ENCODE data around the gene LIPH. TPM values are rescaled to one million over a fixed set of nuclear protein-coding genes. Genes with fewer than 3 reads are reported as not detected.

Gene LIPH
- total RNA-seq, result not detected in 2 replicates

- Histone ChIP-seq H3K4me1 (ENCODE audit: insufficient read depth, low read length) (peaks cover 21% of the 10 kb centered on the region), H3K27me3 (ENCODE audit: insufficient read depth, low read length) (no peaks in the 10 kb centered on the region), H3K4me3 (ENCODE audit: insufficient read depth, low read length) (peak within 1 kb of the TSS; percentile 50), H4K20me1 (ENCODE audit: insufficient read depth, low read length) (no peaks in the 10 kb centered on the region), H2AFZ (ENCODE audit: low read length) (no peak within 1 kb of the TSS), H3K79me2 (ENCODE audit: insufficient read depth, low read length) (no peaks in the 10 kb centered on the region), H3K4me2 (ENCODE audit: insufficient read depth, low read length) (peak within 1 kb of the TSS; percentile 67), H3K27ac (ENCODE audit: low read depth, low read length) (no peak within 1 kb of the TSS), H3K9me3 (ENCODE audit: low read depth, low read length) (no peaks in the 10 kb centered on the region), H3K36me3 (ENCODE audit: insufficient read depth, low read length) (no peaks in the 10 kb centered on the region)
- peak; percentile 39 for DNase-seq (ENCODE audit: insufficient read length, low spot score, missing footprints)
- TF ChIP-seq CTCF (IDR thresholded peaks at IDR 0.05; ENCODE audit: extremely low read depth, low read depth, low read length), result no peak
These were observed at the start of gene LIPH for GRCh38 chr3:185552358-185552877. Gene LIPH (minus strand): TSS chr3:185552588. CDS start chr3:185552471, 117 bp downstream.

- H2AFZ ChIP-seq (ENCODE audit: low read length), result no peak overlapping the region
- H3K4me2 ChIP-seq (ENCODE audit: insufficient read depth, low read length), result no peak overlapping the region
- H3K4me3 ChIP-seq (ENCODE audit: insufficient read depth, low read length), result no peak overlapping the region
- peaks cover 2% of the 10 kb centered on the region for H3K79me2 ChIP-seq (ENCODE audit: insufficient read depth, low read length)
- no peaks in the 10 kb centered on the region for H3K4me1 ChIP-seq (ENCODE audit: insufficient read depth, low read length)
- no peak overlapping the region for H3K27ac ChIP-seq (ENCODE audit: low read depth, low read length)
- H3K9me3 ChIP-seq (ENCODE audit: low read depth, low read length), result no peaks in the 10 kb centered on the region
- DNase-seq (ENCODE audit: insufficient read length, low spot score, missing footprints), result no peak
- no peaks in the 10 kb centered on the region for H3K27me3 ChIP-seq (ENCODE audit: insufficient read depth, low read length)
- TF ChIP-seq CTCF (IDR thresholded peaks at IDR 0.05; ENCODE audit: extremely low read depth, low read depth, low read length), result no peak
- peaks cover 17% of the 10 kb centered on the region for H3K36me3 ChIP-seq (ENCODE audit: insufficient read depth, low read length)
- H4K20me1 ChIP-seq (ENCODE audit: insufficient read depth, low read length), result no peaks in the 10 kb centered on the region
These were observed 43.1 kb upstream of the LIPH start for GRCh38 chr3:185595526-185595925.

GRCh38 chr3:185594073-185594472, 41.7 kb upstream of the LIPH start:
- Histone ChIP-seq H3K79me2 (ENCODE audit: insufficient read depth, low read length) (peaks cover 14% of the 10 kb centered on the region), H3K4me1 (ENCODE audit: insufficient read depth, low read length) (no peaks in the 10 kb centered on the region), H3K4me3 (ENCODE audit: insufficient read depth, low read length) (no peak overlapping the region), H3K36me3 (ENCODE audit: insufficient read depth, low read length) (peaks cover 15% of the 10 kb centered on the region), H3K4me2 (ENCODE audit: insufficient read depth, low read length) (no peak overlapping the region), H4K20me1 (ENCODE audit: insufficient read depth, low read length) (no peaks in the 10 kb centered on the region), H2AFZ (ENCODE audit: low read length) (no peak overlapping the region), H3K9me3 (ENCODE audit: low read depth, low read length) (no peaks in the 10 kb centered on the region), H3K27me3 (ENCODE audit: insufficient read depth, low read length) (no peaks in the 10 kb centered on the region), H3K27ac (ENCODE audit: low read depth, low read length) (no peak overlapping the region)
- DNase-seq (ENCODE audit: insufficient read length, low spot score, missing footprints), result no peak
- TF ChIP-seq CTCF (IDR thresholded peaks at IDR 0.05; ENCODE audit: extremely low read depth, low read depth, low read length), result no peak

GRCh38 chr3:185586686-185587039, 34.3 kb upstream of the LIPH start:
- Histone ChIP-seq H3K4me2 (ENCODE audit: insufficient read depth, low read length) (peak overlapping the region; percentile 96), H3K9me3 (ENCODE audit: low read depth, low read length) (no peaks in the 10 kb centered on the region), H3K4me3 (ENCODE audit: insufficient read depth, low read length) (peak overlapping the region; percentile 98), H3K4me1 (ENCODE audit: insufficient read depth, low read length) (peaks cover 14% of the 10 kb centered on the region), H3K36me3 (ENCODE audit: insufficient read depth, low read length) (no peaks in the 10 kb centered on the region), H3K27ac (ENCODE audit: low read depth, low read length) (peak overlapping the region; percentile 97), H2AFZ (ENCODE audit: low read length) (peak overlapping the region; percentile 94), H3K27me3 (ENCODE audit: insufficient read depth, low read length) (no peaks in the 10 kb centered on the region), H4K20me1 (ENCODE audit: insufficient read depth, low read length) (no peaks in the 10 kb centered on the region), H3K79me2 (ENCODE audit: insufficient read depth, low read length) (peaks cover 34% of the 10 kb centered on the region)
- DNase-seq (ENCODE audit: insufficient read length, low spot score, missing footprints), result no peak
- TF ChIP-seq CTCF (IDR thresholded peaks at IDR 0.05; ENCODE audit: extremely low read depth, low read depth, low read length), result no peak
